HepG2 (cell line): ENCODE results near the gene P3H4. TPM values are rescaled to one million over a fixed set of nuclear protein-coding genes. Genes with fewer than 3 reads are reported as not detected.

Experiments
- ARID2 ChIP-seq: sonication (generic); formaldehyde crosslinking; IDR thresholded peaks from 2 replicates; pipeline ENCODE4 v1.8.1; 2022; ENCODE audit warnings: mild to moderate bottlenecking, missing genetic modification reagents, borderline replicate concordance
- GATAD1 ChIP-seq: IDR thresholded peaks from 2 replicates; pipeline ENCODE4 v1.6.1; 2016; ENCODE audit warnings: missing genetic modification reagents, missing compliant biosample characterization
- HINFP ChIP-seq: sonication (generic); formaldehyde crosslinking; IDR thresholded peaks from 2 replicates; pipeline ENCODE4 v1.4.0; 2020; ENCODE audit warnings: low read depth, mild to moderate bottlenecking, missing genetic modification reagents
- HMGA1 ChIP-seq: sonication (generic); formaldehyde crosslinking; conservative IDR thresholded peaks from 2 replicates; pipeline ENCODE4 v1.4.0; 2020; ENCODE audit warnings: missing genetic modification reagents
- HNRNPK ChIP-seq: fragments of 200-400 bp; formaldehyde crosslinking; IDR thresholded peaks from 2 replicates; pipeline ENCODE4 v1.6.1; 2018; ENCODE audit warnings: low read length, low read depth, moderate library complexity, mild to moderate bottlenecking; ENCODE audit not compliant: poor library complexity, severe bottlenecking
- KDM3A ChIP-seq: IDR thresholded peaks from 2 replicates; pipeline ENCODE4 v1.6.1; 2018; ENCODE audit warnings: low read depth, missing compliant biosample characterization
- MXI1 ChIP-seq: IDR thresholded peaks from 3 replicates; pipeline ENCODE4 v1.6.1; 2012; ENCODE audit warnings: low read depth, low read length, inconsistent platforms, borderline replicate concordance
- NONO ChIP-seq, 2 experiments: fragments of 450-650 bp in 1 of 2; sonication (generic) in 1 of 2; formaldehyde crosslinking in 1 of 2; IDR thresholded peaks in 1 of 2; conservative IDR thresholded peaks in 1 of 2; 2 replicates each; pipeline versions ENCODE4 v1.6.1 to v1.8.0; 2017 to 2022; ENCODE audit warnings: mild to moderate bottlenecking in 1 of 2, missing genetic modification reagents in 1 of 2, moderate library complexity in 1 of 2
- SIN3B ChIP-seq: fragments of 150-350 bp; IDR thresholded peaks from 2 replicates; pipeline ENCODE4 v1.6.1; 2014; ENCODE audit warnings: low read length
- SYNCRIP ChIP-seq: fragments of 200-400 bp; formaldehyde crosslinking; IDR thresholded peaks from 2 replicates; pipeline ENCODE4 v1.6.1; 2018; ENCODE audit warnings: mild to moderate bottlenecking, low read depth, low read length; ENCODE audit not compliant: insufficient read depth
- TBX3 ChIP-seq: fragments of 450-650 bp; IDR thresholded peaks from 2 replicates; pipeline ENCODE4 v1.6.1; 2017; ENCODE audit warnings: antibody characterized with exemption, mild to moderate bottlenecking, inconsistent platforms, borderline replicate concordance
- U2AF1 ChIP-seq: fragments of 200-400 bp; formaldehyde crosslinking; optimal IDR thresholded peaks from 2 replicates; pipeline ENCODE3; 2017; ENCODE audit warnings: mild to moderate bottlenecking, low read depth, low read length
- ZKSCAN1 ChIP-seq: fragments of 150-350 bp; IDR thresholded peaks from 2 replicates; pipeline ENCODE4 v1.6.1; 2014; ENCODE audit warnings: low read length
- ZNF17 ChIP-seq: sonication (generic); formaldehyde crosslinking; IDR thresholded peaks from 2 replicates; pipeline ENCODE4 v1.5.0; 2020; ENCODE audit warnings: mild to moderate bottlenecking, missing genetic modification reagents
- ZNF282 ChIP-seq: fragments of 450-650 bp; IDR thresholded peaks from 2 replicates; pipeline ENCODE4 v1.6.1; 2018; ENCODE audit not compliant: partially characterized antibody
- ZNF430 ChIP-seq: sonication (generic); formaldehyde crosslinking; IDR thresholded peaks from 2 replicates; pipeline ENCODE4 v1.9.0; 2021; ENCODE audit warnings: mild to moderate bottlenecking, missing genetic modification reagents
- ZNF468 ChIP-seq: sonication (generic); formaldehyde crosslinking; IDR thresholded peaks from 2 replicates; pipeline ENCODE4 v1.8.0; 2022; ENCODE audit warnings: mild to moderate bottlenecking, moderate library complexity, missing genetic modification reagents
- ZNF703 ChIP-seq: sonication (generic); formaldehyde crosslinking; IDR thresholded peaks from 2 replicates; pipeline ENCODE4 v1.5.1; 2020; ENCODE audit warnings: missing genetic modification reagents, mild to moderate bottlenecking, moderate library complexity, borderline replicate concordance
- ZNF766 ChIP-seq: sonication (generic); formaldehyde crosslinking; IDR thresholded peaks from 2 replicates; pipeline ENCODE4 v1.5.0; 2020; ENCODE audit warnings: missing genetic modification reagents, borderline replicate concordance
- polyA plus RNA-seq, 8 experiments: library from polyadenylated mRNA; depleted of rRNA in 3 of 8; stranded (reverse) in 7 of 8; unstranded in 1 of 8; fragments of >200 nt; fragmentation: Illumina TruSeq in 4 of 8; extraction: Trizol in 4 of 8; gene quantifications; 2 replicates each; pipeline versions ENCODE4 v1.2.1 to v1.2.3, GENCODE V29; 2011 to 2016; ENCODE audit warnings: low read depth in 4 of 8, missing spikeins in 1 of 8, mixed read lengths in 1 of 8; ENCODE audit not compliant: insufficient read depth in 1 of 8
- total RNA-seq, 5 experiments: library from RNA; depleted of rRNA; stranded (reverse); fragments of >200 nt; fragmentation: Illumina TruSeq; extraction: Trizol; gene quantifications; 2 replicates each; pipeline ENCODE4 v1.2.3, GENCODE V29; 2016; ENCODE audit warnings: low read depth in 1 of 5
- TF ChIP-seq, protein P1 (sequence below): IDR thresholded peaks from 2 replicates; pipeline ENCODE4 v1.6.1; 2012; ENCODE audit warnings: low read length, improper control_type of control experiment
- TF ChIP-seq, protein P2 (sequence below): sonication (generic); formaldehyde crosslinking; IDR thresholded peaks from 2 replicates; pipeline ENCODE4 v1.4.0; 2020; ENCODE audit warnings: missing genetic modification reagents, low read depth, mild to moderate bottlenecking, borderline replicate concordance
- TF ChIP-seq, protein P3 (sequence below): sonication (generic); formaldehyde crosslinking; IDR thresholded peaks from 2 replicates; pipeline ENCODE4 v1.8.0; 2022; ENCODE audit warnings: mild to moderate bottlenecking, missing genetic modification reagents; ENCODE audit not compliant: insufficient replicate concordance

Gene P3H4
- total and polyA plus RNA-seq, 2 of the 13 experiments (the other 11 are each of a cell fraction or from before 2014, with no cell fraction given): 37.1 to 50.6 TPM

GRCh38 chr17:41786227-41787020 lies 25.3 kb downstream of the P3H4 start, which contains the start of gene JUP (continued):
- TF ChIP-seq, protein P1, sequence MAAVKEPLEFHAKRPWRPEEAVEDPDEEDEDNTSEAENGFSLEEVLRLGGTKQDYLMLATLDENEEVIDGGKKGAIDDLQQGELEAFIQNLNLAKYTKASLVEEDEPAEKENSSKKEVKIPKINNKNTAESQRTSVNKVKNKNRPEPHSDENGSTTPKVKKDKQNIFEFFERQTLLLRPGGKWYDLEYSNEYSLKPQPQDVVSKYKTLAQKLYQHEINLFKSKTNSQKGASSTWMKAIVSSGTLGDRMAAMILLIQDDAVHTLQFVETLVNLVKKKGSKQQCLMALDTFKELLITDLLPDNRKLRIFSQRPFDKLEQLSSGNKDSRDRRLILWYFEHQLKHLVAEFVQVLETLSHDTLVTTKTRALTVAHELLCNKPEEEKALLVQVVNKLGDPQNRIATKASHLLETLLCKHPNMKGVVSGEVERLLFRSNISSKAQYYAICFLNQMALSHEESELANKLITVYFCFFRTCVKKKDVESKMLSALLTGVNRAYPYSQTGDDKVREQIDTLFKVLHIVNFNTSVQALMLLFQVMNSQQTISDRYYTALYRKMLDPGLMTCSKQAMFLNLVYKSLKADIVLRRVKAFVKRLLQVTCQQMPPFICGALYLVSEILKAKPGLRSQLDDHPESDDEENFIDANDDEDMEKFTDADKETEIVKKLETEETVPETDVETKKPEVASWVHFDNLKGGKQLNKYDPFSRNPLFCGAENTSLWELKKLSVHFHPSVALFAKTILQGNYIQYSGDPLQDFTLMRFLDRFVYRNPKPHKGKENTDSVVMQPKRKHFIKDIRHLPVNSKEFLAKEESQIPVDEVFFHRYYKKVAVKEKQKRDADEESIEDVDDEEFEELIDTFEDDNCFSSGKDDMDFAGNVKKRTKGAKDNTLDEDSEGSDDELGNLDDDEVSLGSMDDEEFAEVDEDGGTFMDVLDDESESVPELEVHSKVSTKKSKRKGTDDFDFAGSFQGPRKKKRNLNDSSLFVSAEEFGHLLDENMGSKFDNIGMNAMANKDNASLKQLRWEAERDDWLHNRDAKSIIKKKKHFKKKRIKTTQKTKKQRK: peak; percentile 92
- no peak for TF ChIP-seq ZKSCAN1
- no peak for TF ChIP-seq ZNF430 (CRISPR knock-in tag)
- TF ChIP-seq GATAD1: 0 out of 2 replicates have a peak, but pooled peaks have one; percentile 51
- peak; percentile 52 for TF ChIP-seq HNRNPK
- no peak for TF ChIP-seq NONO (IDR thresholded peaks at IDR 0.05)
- TF ChIP-seq NONO (CRISPR knock-in tag; conservative IDR thresholded peaks at IDR 0.05): peak; percentile 45; the same call in 1 of the 2 replicates
- peak; percentile 91 for TF ChIP-seq ARID2 (CRISPR knock-in tag)
- no peak for TF ChIP-seq ZNF703 (CRISPR knock-in tag)
- TF ChIP-seq ZNF17 (CRISPR knock-in tag): no peak
- TF ChIP-seq HMGA1: no peak
- no peak for TF ChIP-seq ZNF468 (CRISPR knock-in tag)
- TF ChIP-seq ZNF766 (CRISPR knock-in tag): peak; percentile 89
- TF ChIP-seq, protein P2, sequence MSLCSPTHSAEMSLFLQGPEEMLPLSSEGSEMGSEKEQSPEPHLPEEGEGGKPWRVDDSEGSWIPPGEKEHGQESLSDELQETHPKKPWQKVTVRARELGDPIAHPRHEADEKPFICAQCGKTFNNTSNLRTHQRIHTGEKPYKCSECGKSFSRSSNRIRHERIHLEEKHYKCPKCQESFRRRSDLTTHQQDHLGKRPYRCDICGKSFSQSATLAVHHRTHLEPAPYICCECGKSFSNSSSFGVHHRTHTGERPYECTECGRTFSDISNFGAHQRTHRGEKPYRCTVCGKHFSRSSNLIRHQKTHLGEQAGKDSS (CRISPR knock-in tag): peak; percentile 22; the same call in 1 of the 2 replicates
- TF ChIP-seq TBX3: peak; percentile 46
- TF ChIP-seq SIN3B: no peak
- peak; percentile 86 for TF ChIP-seq HINFP (CRISPR knock-in tag)
- peak; percentile 96 for TF ChIP-seq U2AF1
- TF ChIP-seq ZNF282: no peak
- TF ChIP-seq MXI1: peak; percentile 73; the same call in 1 of the 3 replicates
- peak; percentile 53 for TF ChIP-seq KDM3A (CRISPR knock-in tag)
- no peak for TF ChIP-seq SYNCRIP
- TF ChIP-seq, protein P3, sequence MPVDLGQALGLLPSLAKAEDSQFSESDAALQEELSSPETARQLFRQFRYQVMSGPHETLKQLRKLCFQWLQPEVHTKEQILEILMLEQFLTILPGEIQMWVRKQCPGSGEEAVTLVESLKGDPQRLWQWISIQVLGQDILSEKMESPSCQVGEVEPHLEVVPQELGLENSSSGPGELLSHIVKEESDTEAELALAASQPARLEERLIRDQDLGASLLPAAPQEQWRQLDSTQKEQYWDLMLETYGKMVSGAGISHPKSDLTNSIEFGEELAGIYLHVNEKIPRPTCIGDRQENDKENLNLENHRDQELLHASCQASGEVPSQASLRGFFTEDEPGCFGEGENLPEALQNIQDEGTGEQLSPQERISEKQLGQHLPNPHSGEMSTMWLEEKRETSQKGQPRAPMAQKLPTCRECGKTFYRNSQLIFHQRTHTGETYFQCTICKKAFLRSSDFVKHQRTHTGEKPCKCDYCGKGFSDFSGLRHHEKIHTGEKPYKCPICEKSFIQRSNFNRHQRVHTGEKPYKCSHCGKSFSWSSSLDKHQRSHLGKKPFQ (CRISPR knock-in tag): no peak
